Peyer's patch (tissue), 4 donors: ENCODE data around the gene INTS11. TPM values are rescaled to one million over a fixed set of nuclear protein-coding genes. Genes with fewer than 3 reads are reported as not detected.

Experiments used
- DNase-seq, 3 donors: peaks; one replicate each; pipeline ENCODE4 v3.0.0-alpha.2; 2017 to 2019
- H3K27ac ChIP-seq, 4 donors: fragments of 200-600 bp; sonication (generic); one replicate each; pipeline ENCODE4 v1.5.1; 2016 to 2019
- H3K27me3 ChIP-seq, 2 donors: fragments of 200-600 bp; sonication (generic); one replicate each; pipeline ENCODE4 v1.5.1; 2019
- H3K36me3 ChIP-seq, 3 donors: fragments of 200-600 bp; sonication (generic); one replicate each; pipeline ENCODE4 v1.5.1; 2016 to 2019
- H3K4me1 ChIP-seq, 4 donors: fragments of 200-600 bp; sonication (generic); one replicate each; pipeline ENCODE4 v1.5.1; 2016 to 2019
- H3K4me3 ChIP-seq, 4 donors: fragments of 200-600 bp; sonication (generic); 1 replicate in 3 of 4; 2 replicates in 1 of 4; pipeline ENCODE4 v1.5.1; 2016 to 2019; ENCODE audit warnings: mild to moderate bottlenecking in 1 of 4
- H3K9me3 ChIP-seq, 4 donors: fragments of 200-600 bp; sonication (generic); one replicate each; pipeline ENCODE4 v1.5.1; 2016 to 2019; ENCODE audit warnings: mild to moderate bottlenecking in 1 of 4
- CTCF ChIP-seq, 6 experiments: fragments of 450-650 bp in 4 of 6; fragments of 200-600 bp in 2 of 6; sonication (generic) in 1 of 6; IDR thresholded peaks; one replicate each; pipeline ENCODE4 v1.5.1; 2017 to 2019; ENCODE audit warnings: antibody characterized with exemption in 6 of 6, mild to moderate bottlenecking in 3 of 6, moderate library complexity in 1 of 6
- POLR2A ChIP-seq, 2 donors: fragments of 450-650 bp; IDR thresholded peaks; one replicate each; pipeline ENCODE4 v1.5.1; 2017; ENCODE audit warnings: antibody characterized with exemption in 2 of 2, mild to moderate bottlenecking in 2 of 2, moderate library complexity in 2 of 2
- total RNA-seq, 4 donors: library from RNA; depleted of rRNA; stranded (reverse); fragments of >200 nt; gene quantifications; one replicate each; pipeline ENCODE4 v1.1.0, GENCODE V29; 2016

INTS11 gene
- total RNA-seq, 4 donors from 2014 or later: 146 to 359 (median 273) TPM

- DNase-seq: peak; percentile 72 to 88 (median 84)
- no peaks in the 10 kb centered on the region for H3K9me3 ChIP-seq
- no peak for TF ChIP-seq POLR2A (IDR thresholded peaks at IDR 0.05)
- TF ChIP-seq CTCF (IDR thresholded peaks at IDR 0.05): peak; percentile 42 to 82 (median 74)
- peaks cover 0 to 13% (median 0%) of the 10 kb centered on the region in 3 donors for H3K36me3 ChIP-seq
- H3K4me1 ChIP-seq: peaks cover 0 to 30% (median 5%) of the 10 kb centered on the region in 4 donors
- no peak overlapping the region for H3K27ac ChIP-seq
- no peaks in the 10 kb centered on the region for H3K27me3 ChIP-seq
- no peak overlapping the region for H3K4me3 ChIP-seq
Observed at GRCh38 chr1:1290238-1290731, 34.2 kb downstream of the INTS11 start.

- Histone ChIP-seq H3K27me3 (no peaks in the 10 kb centered on the region), H3K4me3 (no peak overlapping the region), H3K36me3 (no peaks in the 10 kb centered on the region), H3K9me3 (no peaks in the 10 kb centered on the region), H3K27ac (no peak overlapping the region), H3K4me1 (peaks cover 0 to 33% (median 5%) of the 10 kb centered on the region in 4 donors)
- DNase-seq: no peak
- no peak for TF ChIP-seq POLR2A (IDR thresholded peaks at IDR 0.05)
- TF ChIP-seq CTCF (IDR thresholded peaks at IDR 0.05): no peak
Observed at GRCh38 chr1:1287288-1288110, 37.0 kb downstream of the INTS11 start.

- TF ChIP-seq CTCF (IDR thresholded peaks at IDR 0.05): no peak
- TF ChIP-seq POLR2A (IDR thresholded peaks at IDR 0.05): no peak
- no peak overlapping the region for H3K27ac ChIP-seq
- H3K9me3 ChIP-seq: no peaks in the 10 kb centered on the region
- no peak overlapping the region for H3K4me3 ChIP-seq
- H3K36me3 ChIP-seq: no peaks in the 10 kb centered on the region
- no peaks in the 10 kb centered on the region for H3K27me3 ChIP-seq
- peaks cover 0 to 35% (median 4%) of the 10 kb centered on the region in 4 donors for H3K4me1 ChIP-seq
- DNase-seq: no peak
Observed at GRCh38 chr1:1286313-1287261, 37.9 kb downstream of the INTS11 start.

GRCh38 chr1:1285611-1286311 lies 38.7 kb downstream of the INTS11 start:
- no peak for DNase-seq

More at GRCh38 chr1:1285611-1286311, 38.7 kb downstream of the INTS11 start:
- no peak for TF ChIP-seq CTCF (IDR thresholded peaks at IDR 0.05)
- no peak for TF ChIP-seq POLR2A (IDR thresholded peaks at IDR 0.05)
- no peak overlapping the region for H3K27ac ChIP-seq
- H3K9me3 ChIP-seq: no peaks in the 10 kb centered on the region
- H3K36me3 ChIP-seq: no peaks in the 10 kb centered on the region
- H3K27me3 ChIP-seq: no peaks in the 10 kb centered on the region
- H3K4me1 ChIP-seq: peaks cover 0 to 35% (median 2%) of the 10 kb centered on the region in 4 donors
- no peak overlapping the region for H3K4me3 ChIP-seq
